Endothelial cell of umbilical vein (primary cell): ENCODE results near the gene NFATC3.

Experiments
- CTCF ChIP-seq, 2 donors: IDR thresholded peaks; 1 replicate in 1 of 2; 2 replicates in 1 of 2; pipeline ENCODE4 v1.5.1; 2011; ENCODE audit warnings: low read length in 2 of 2, mild to moderate bottlenecking in 2 of 2, moderate library complexity in 2 of 2, control low read depth in 1 of 2, inconsistent platforms in 1 of 2, low read depth in 1 of 2; ENCODE audit not compliant: insufficient read depth in 1 of 2; ENCODE audit errors: extremely low read depth in 1 of 2
- MAX ChIP-seq: IDR thresholded peaks from 2 replicates; pipeline ENCODE4 v1.6.1; 2011; ENCODE audit not compliant: insufficient read depth, insufficient read length

GRCh38 chr16:68232335-68232734 lies 147.2 kb downstream of the NFATC3 start:
- TF ChIP-seq CTCF (IDR thresholded peaks at IDR 0.05; ENCODE audit: extremely low read depth in 1 of 2, insufficient read depth in 1 of 2, low read depth in 1 of 2, low read length in 2 of 2): no peak
- TF ChIP-seq MAX: no peak
